HFF-Myc (cell line): ENCODE data around the gene CLEC18C.
"Not testable (repeated sequence)": the region's sequence is repeated elsewhere in the genome, so short reads cannot be mapped to it uniquely, and the experiment has no call there.

Experiments used
- DNase-seq: peaks from one replicate; pipeline ENCODE4 v3.0.0-alpha.2; 2011; ENCODE audit warnings: low read depth; ENCODE audit errors: extremely low read depth
- H3K4me3 ChIP-seq: replicated peaks from 2 replicates; pipeline ENCODE4 v1.5.1; 2011; ENCODE audit warnings: low read depth, mild to moderate bottlenecking, control low read depth, low read length
- CTCF ChIP-seq: IDR thresholded peaks from 2 replicates; pipeline ENCODE4 v1.5.1; 2012; ENCODE audit warnings: mild to moderate bottlenecking, low read depth, low read length, control low read depth; ENCODE audit errors: missing control alignments

Gene CLEC18C

GRCh38 chr16:70151941-70152509 lies 21.6 kb upstream of the CLEC18C start:
- DNase-seq = no peak
- H3K4me3 ChIP-seq = no peak overlapping the region
- TF ChIP-seq CTCF = no peak

- DNase-seq = no peak
- TF ChIP-seq CTCF = no peak
- no peak overlapping the region for H3K4me3 ChIP-seq
Measured at GRCh38 chr16:70152578-70153302, 20.8 kb upstream of the CLEC18C start.

- not testable (repeated sequence) for H3K4me3 ChIP-seq, DNase-seq
Measured at GRCh38 chr16:70154736-70155135, 18.9 kb upstream of the CLEC18C start.

- DNase-seq = no peak
- TF ChIP-seq CTCF = no peak
- H3K4me3 ChIP-seq = no peak overlapping the region
Measured at GRCh38 chr16:70156207-70156978, 17.2 kb upstream of the CLEC18C start.

- no peak overlapping the region for H3K4me3 ChIP-seq
- DNase-seq = no peak
- no peak for TF ChIP-seq CTCF
Measured at GRCh38 chr16:70157105-70157476, 16.5 kb upstream of the CLEC18C start.

- no peak for TF ChIP-seq CTCF
- no peak for DNase-seq
- H3K4me3 ChIP-seq = no peak overlapping the region
Measured at GRCh38 chr16:70157477-70158260, 15.9 kb upstream of the CLEC18C start.
